HAP-1 (cell line): Measurements from ENCODE around the gene IBA57.
"Not testable (repeated sequence)": the region's sequence is repeated elsewhere in the genome, so short reads cannot be mapped to it uniquely, and the experiment has no call there.

Source experiments
- DNase-seq, 2 experiments: peaks; one replicate each; pipeline ENCODE4 v3.0.0-alpha.2; 2016 to 2020; ENCODE audit warnings: low spot score in 2 of 2
- H3K27me3 ChIP-seq: fragments of 250-450 bp; sonication (Bioruptor Pico); 2 replicates; pipeline ENCODE4 v1.5.1; 2020; ENCODE audit warnings: low read depth, mild to moderate bottlenecking, moderate library complexity
- H3K36me3 ChIP-seq: fragments of 250-450 bp; sonication (Bioruptor Pico); replicated peaks from 2 replicates; pipeline ENCODE4 v1.5.1; 2020; ENCODE audit warnings: mild to moderate bottlenecking
- H3K4me1 ChIP-seq: fragments of 250-450 bp; sonication (Bioruptor Pico); 2 replicates; pipeline ENCODE4 v1.5.1; 2020; ENCODE audit warnings: mild to moderate bottlenecking
- H3K4me3 ChIP-seq: fragments of 250-450 bp; sonication (Bioruptor Pico); 2 replicates; pipeline ENCODE4 v1.5.1; 2020; ENCODE audit warnings: mild to moderate bottlenecking, moderate library complexity
- H3K9me3 ChIP-seq: fragments of 250-450 bp; sonication (Bioruptor Pico); 2 replicates; pipeline ENCODE4 v1.5.1; 2020; ENCODE audit warnings: mild to moderate bottlenecking, moderate library complexity
- in situ Hi-C: fragments of 300-500 bp; cut with MboI; formaldehyde crosslinking; loops from 3 replicates; pipeline ENCODE4 v1.14.3; 2020; ENCODE audit warnings: low sequenced_read_pairs, inconsistent platforms, mixed read lengths

IBA57 gene

DNA sequence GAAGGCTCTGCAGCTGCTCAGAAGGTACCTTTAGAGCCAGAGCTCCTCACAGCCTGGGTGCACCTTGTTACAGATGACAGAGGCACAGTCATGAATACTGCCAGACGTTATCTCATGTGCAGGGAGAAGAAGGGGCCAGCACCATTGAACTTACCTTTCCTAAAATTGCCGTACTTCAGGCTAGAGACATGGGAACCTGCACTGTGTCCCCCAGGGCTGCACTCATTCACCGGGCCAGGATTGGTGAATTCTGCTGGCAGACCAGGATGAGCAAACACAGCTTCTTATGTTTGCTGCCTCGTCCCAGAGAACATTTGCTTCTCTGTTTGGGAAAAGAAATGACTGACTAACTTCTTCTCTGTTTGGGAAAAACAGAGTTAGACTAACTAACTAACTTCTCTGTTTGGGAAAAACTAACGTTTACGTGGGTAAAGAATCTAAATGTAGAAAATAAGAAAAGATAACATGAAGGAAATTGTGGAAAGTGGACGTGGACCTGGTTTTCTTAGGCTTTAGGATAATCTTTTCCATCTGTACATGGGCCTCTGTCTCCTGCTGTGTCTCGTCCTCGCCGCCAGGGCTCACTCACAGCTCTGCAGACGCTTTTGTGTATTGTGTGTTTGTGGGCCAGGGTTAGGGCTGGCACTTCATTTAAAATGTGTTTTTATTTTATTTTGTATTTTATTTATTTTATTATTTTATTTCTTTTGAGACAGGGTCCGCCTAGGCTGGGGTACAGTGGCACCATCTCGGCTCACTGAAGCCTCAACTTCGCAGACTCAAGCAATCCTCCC, 52.1 kb downstream of the IBA57 start:
- in situ Hi-C loops = no loop called here
- DNase-seq = no peak
- Histone ChIP-seq H3K9me3 (no peaks in the 10 kb centered on the region), H3K36me3 (no peaks in the 10 kb centered on the region), H3K27me3 (no peaks in the 10 kb centered on the region), H3K4me1 (no peaks in the 10 kb centered on the region), H3K4me3 (no peak overlapping the region)

DNA sequence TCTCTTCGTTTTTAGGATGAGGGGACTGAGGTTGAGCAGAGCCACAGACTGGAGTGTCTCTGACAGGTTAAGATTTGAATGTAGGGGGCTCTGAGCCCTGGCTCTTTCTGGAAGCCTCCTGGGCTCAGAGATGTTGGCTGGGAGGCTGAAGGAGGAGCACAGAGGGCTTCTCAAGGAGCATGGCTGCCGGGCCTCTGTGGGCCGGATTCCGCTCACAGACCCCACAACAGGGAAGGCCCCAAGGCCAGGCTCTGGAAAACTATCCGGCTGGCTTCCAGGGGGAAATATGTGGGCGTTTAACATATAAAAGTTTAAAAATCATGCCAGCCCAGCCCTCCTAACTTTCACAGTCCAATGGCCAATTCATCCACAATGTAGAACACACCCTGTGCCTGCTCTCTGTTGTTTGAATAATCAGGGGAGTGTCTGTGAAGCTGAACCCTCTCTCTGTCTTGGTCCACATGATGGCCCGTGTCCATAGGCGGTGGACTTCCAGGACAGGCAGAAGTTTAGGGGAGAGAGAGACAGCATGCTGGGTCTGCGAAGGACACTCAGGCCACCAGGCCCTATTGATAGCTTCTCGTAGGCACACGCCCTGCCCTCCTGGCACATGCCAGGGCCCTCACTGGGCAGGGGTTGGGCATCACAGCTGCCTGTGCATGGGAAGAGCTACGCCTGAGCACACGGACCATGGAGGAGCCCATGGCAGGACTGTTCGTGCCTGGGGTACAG, 53.1 kb downstream of the IBA57 start:
- no peak for DNase-seq
- Histone ChIP-seq H3K4me1 (no peaks in the 10 kb centered on the region), H3K4me3 (no peak overlapping the region), H3K9me3 (no peaks in the 10 kb centered on the region), H3K27me3 (no peaks in the 10 kb centered on the region), H3K36me3 (no peaks in the 10 kb centered on the region)
- in situ Hi-C loops = no loop called here

- Histone ChIP-seq H3K4me1 (no peaks in the 10 kb centered on the region), H3K27me3 (no peaks in the 10 kb centered on the region), H3K36me3 (no peaks in the 10 kb centered on the region), H3K4me3 (no peak overlapping the region), H3K9me3 (no peaks in the 10 kb centered on the region)
- in situ Hi-C loops = no loop called here
- DNase-seq = no peak
These were observed 53.8 kb downstream of the IBA57 start for GRCh38 chr1:228219245-228219961.

GRCh38 chr1:228219962-228220780, 54.6 kb downstream of the IBA57 start:
- Histone ChIP-seq H3K9me3 (no peaks in the 10 kb centered on the region), H3K4me3 (no peak overlapping the region), H3K36me3 (no peaks in the 10 kb centered on the region), H3K4me1 (no peaks in the 10 kb centered on the region), H3K27me3 (no peaks in the 10 kb centered on the region)
- in situ Hi-C loops = no loop called here
- DNase-seq = no peak

DNA sequence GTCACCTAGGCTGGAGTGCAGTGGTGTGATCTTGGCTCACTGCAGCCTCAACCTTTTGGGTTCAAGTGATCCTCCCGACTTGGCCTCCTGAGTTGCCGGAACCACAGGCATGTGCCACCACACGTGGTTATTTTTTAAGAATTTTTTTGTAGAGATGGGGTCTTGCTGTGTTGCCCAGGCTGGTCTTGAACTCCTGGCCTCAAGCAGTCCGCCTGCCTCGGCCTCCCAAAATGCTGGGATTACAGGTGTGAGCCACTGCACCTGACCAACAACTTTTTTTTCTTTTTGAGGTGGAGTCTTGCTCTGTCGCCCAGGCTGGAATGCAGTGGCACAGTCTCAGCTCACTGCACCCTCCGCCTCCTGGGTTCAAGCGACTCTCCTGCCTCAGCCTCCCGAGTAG, 55.5 kb downstream of the IBA57 start:
- H3K9me3 ChIP-seq, in situ Hi-C loops, H3K36me3 ChIP-seq, H3K27me3 ChIP-seq, DNase-seq, H3K4me1 ChIP-seq, H3K4me3 ChIP-seq: not testable (repeated sequence)

GRCh38 chr1:228222548-228222947, 56.9 kb downstream of the IBA57 start:
- DNase-seq = no peak
- in situ Hi-C loops = no loop called here
- no peaks in the 10 kb centered on the region for H3K36me3 ChIP-seq
- H3K9me3 ChIP-seq = no peaks in the 10 kb centered on the region
- no peak overlapping the region for H3K4me3 ChIP-seq
- H3K27me3 ChIP-seq = no peaks in the 10 kb centered on the region
- H3K4me1 ChIP-seq = no peaks in the 10 kb centered on the region

- H3K36me3 ChIP-seq = no peaks in the 10 kb centered on the region
- in situ Hi-C loops = no loop called here
- no peaks in the 10 kb centered on the region for H3K27me3 ChIP-seq
- no peak for DNase-seq
- no peaks in the 10 kb centered on the region for H3K4me1 ChIP-seq
- H3K4me3 ChIP-seq = no peak overlapping the region
- H3K9me3 ChIP-seq = no peaks in the 10 kb centered on the region
These were observed 58.9 kb downstream of the IBA57 start for GRCh38 chr1:228224198-228225164.

GRCh38 chr1:228225165-228225710, 59.6 kb downstream of the IBA57 start:
- in situ Hi-C loops = no loop called here
- Histone ChIP-seq H3K9me3 (no peaks in the 10 kb centered on the region), H3K36me3 (no peaks in the 10 kb centered on the region), H3K4me3 (no peak overlapping the region), H3K4me1 (no peaks in the 10 kb centered on the region), H3K27me3 (no peaks in the 10 kb centered on the region)
- no peak for DNase-seq

DNA sequence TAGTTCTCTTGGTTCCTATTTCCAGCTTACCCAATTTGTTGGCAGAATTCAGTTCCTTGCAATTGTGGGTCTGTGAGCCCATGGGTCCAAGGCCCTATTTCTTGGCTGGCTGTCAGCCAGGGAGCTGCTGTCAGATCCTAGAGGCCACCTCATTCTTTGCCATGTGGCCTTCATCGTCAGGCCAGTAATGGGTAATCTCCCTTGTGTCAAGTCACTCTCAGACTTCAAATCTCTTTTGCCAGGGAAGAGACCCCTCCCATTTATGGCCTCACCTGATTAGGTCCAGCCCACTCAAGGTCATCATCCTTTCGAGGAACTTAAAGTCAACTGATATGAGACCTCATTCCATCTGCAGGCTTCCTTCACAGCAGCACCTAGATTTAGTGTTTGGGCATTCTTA, 60.1 kb downstream of the IBA57 start:
- H3K4me1 ChIP-seq = no peaks in the 10 kb centered on the region
- DNase-seq = no peak
- no peaks in the 10 kb centered on the region for H3K9me3 ChIP-seq
- no peaks in the 10 kb centered on the region for H3K36me3 ChIP-seq
- no peaks in the 10 kb centered on the region for H3K27me3 ChIP-seq
- in situ Hi-C loops = no loop called here
- no peak overlapping the region for H3K4me3 ChIP-seq

DNA sequence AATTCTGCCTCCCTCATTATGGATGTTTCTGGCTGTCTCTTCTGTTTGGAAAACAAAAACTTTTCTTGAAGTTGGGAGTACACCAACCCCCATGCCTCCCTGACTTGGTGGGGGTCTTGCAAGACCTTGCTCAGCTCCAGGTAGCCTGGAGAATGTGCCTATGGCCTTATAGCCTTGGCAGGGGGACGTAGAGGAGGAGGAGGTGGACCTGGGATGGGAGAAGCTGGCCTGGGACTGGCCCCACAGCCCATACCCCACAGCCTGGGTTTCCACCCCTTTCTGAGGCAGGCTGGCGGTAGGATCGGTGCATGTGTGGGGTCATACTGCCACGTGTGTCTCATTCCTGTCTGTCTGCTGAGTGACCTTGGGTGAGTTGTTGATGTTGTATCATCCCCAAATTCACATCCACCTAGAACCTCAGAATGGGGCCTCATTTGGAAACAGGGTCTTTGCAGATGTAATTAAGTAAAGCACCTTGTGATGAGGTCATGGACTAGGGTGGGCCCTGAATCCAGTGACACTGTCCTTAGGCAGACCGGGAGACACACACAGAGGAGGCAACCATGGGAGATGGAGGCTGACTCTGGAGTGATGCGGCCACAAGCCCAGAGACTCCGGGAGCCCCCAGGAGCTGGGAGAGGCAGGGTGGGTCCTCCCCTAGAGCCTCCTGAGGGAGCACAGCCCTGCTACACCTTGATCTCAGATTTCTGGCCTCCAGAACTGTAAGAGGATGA, 60.7 kb downstream of the IBA57 start:
- H3K27me3 ChIP-seq = no peaks in the 10 kb centered on the region
- DNase-seq = no peak
- H3K9me3 ChIP-seq = no peaks in the 10 kb centered on the region
- in situ Hi-C loops = no loop called here
- no peaks in the 10 kb centered on the region for H3K36me3 ChIP-seq
- no peak overlapping the region for H3K4me3 ChIP-seq
- H3K4me1 ChIP-seq = no peaks in the 10 kb centered on the region

- Histone ChIP-seq H3K4me1 (no peaks in the 10 kb centered on the region), H3K9me3 (no peaks in the 10 kb centered on the region), H3K36me3 (no peaks in the 10 kb centered on the region), H3K4me3 (no peak overlapping the region), H3K27me3 (no peaks in the 10 kb centered on the region)
- peak; percentile 3 to 39 for DNase-seq
- in situ Hi-C loops = no loop called here
These were observed 61.6 kb downstream of the IBA57 start for GRCh38 chr1:228226956-228227791.
